A673 (cell line): ENCODE measurements around the gene MRPL20. TPM values are rescaled to one million over a fixed set of nuclear protein-coding genes. Genes with fewer than 3 reads are reported as not detected.
"Not testable (repeated sequence)": the region's sequence is repeated elsewhere in the genome, so short reads cannot be mapped to it uniquely, and the experiment has no call there.

ENCODE experiments used
- BruUV-seq: library from RNA; stranded (reverse); fragments of 400-500 nt; replicated peaks from 2 replicates; lab custom pipeline; 2021; lab: Mats Ljungman, UMichigan
- CTCF ChIA-PET: fragments of 300-600 bp; sonication (Branson Sonifier 250); formaldehyde crosslinking; loops from one replicate; lab custom pipeline; 2022; ENCODE audit warnings: antibody characterized with exemption; lab: Charles Lee
- POLR2A ChIA-PET: fragments of 300-600 bp; sonication (Branson Sonifier 250); formaldehyde crosslinking; loops from one replicate; lab custom pipeline; 2022; ENCODE audit warnings: antibody characterized with exemption; ENCODE audit not compliant: low non-redundant PET; lab: Charles Lee
- DNase-seq: peaks from one replicate; pipeline ENCODE4 v3.0.0-alpha.2; 2015; ENCODE audit warnings: low spot score
- H3K27ac ChIP-seq: fragments of 200-600 bp; sonication (generic); 2 replicates; pipeline ENCODE4 v1.5.1; 2016; ENCODE audit warnings: mixed run types, low read depth, mild to moderate bottlenecking, mixed read lengths, antibody characterized with exemption, low read length; ENCODE audit not compliant: poor library complexity, severe bottlenecking
- H3K27me3 ChIP-seq: fragments of 200-600 bp; sonication (generic); replicated peaks from 2 replicates; pipeline ENCODE4 v1.6.1; 2017; ENCODE audit warnings: mixed run types, low read depth, mild to moderate bottlenecking, mixed read lengths, antibody characterized with exemption, low read length; ENCODE audit not compliant: insufficient read depth, poor library complexity
- H3K36me3 ChIP-seq: fragments of 200-600 bp; sonication (generic); 2 replicates; pipeline ENCODE4 v1.6.1; 2016; ENCODE audit warnings: mixed run types, mild to moderate bottlenecking, mixed read lengths, antibody characterized with exemption, low read length; ENCODE audit not compliant: insufficient read depth, poor library complexity, severe bottlenecking
- H3K4me1 ChIP-seq: fragments of 200-600 bp; sonication (generic); 2 replicates; pipeline ENCODE4 v1.6.1; 2017; ENCODE audit warnings: mixed run types, mild to moderate bottlenecking, mixed read lengths, antibody characterized with exemption, low read length; ENCODE audit not compliant: insufficient read depth, poor library complexity, severe bottlenecking
- H3K4me3 ChIP-seq: fragments of 200-600 bp; sonication (generic); 2 replicates; pipeline ENCODE4 v1.5.1; 2016; ENCODE audit warnings: low read depth, mixed run types, mild to moderate bottlenecking, mixed read lengths, low read length; ENCODE audit not compliant: poor library complexity, severe bottlenecking
- H3K9me3 ChIP-seq: fragments of 200-600 bp; sonication (generic); 2 replicates; pipeline ENCODE4 v1.6.1; 2016; ENCODE audit warnings: mixed run types, low read depth, mild to moderate bottlenecking, mixed read lengths, antibody characterized with exemption, low read length; ENCODE audit not compliant: poor library complexity, severe bottlenecking
- EZH2 ChIP-seq: fragments of 200-600 bp; sonication (generic); IDR thresholded peaks from 2 replicates; pipeline ENCODE4 v1.6.1; 2017; ENCODE audit warnings: borderline replicate concordance, low read depth, mild to moderate bottlenecking, mixed read lengths, antibody characterized with exemption, low read length; ENCODE audit not compliant: poor library complexity, severe bottlenecking
- intact Hi-C: fragments of 100-400 bp; cut with micrococcal nuclease; formaldehyde crosslinking; loops from one replicate; pipeline ENCODE4 v1.10.0; 2022; ENCODE audit not compliant: unreplicated experiment
- total RNA-seq: library from RNA; stranded (reverse); gene quantifications from 2 replicates; pipeline ENCODE4 v1.2.3, GENCODE V29; 2021
- TF ChIP-seq, protein P1 (sequence below): fragments of 300-800, 200-600 bp; sonication (generic); conservative IDR thresholded peaks from 2 replicates; pipeline ENCODE4 v1.5.1; 2017; ENCODE audit warnings: low read depth, mild to moderate bottlenecking, antibody characterized with exemption, low read length, moderate library complexity, mixed read lengths

Gene MRPL20
- total RNA-seq, 1 experiment from 2014 or later, result 151 TPM

DNA sequence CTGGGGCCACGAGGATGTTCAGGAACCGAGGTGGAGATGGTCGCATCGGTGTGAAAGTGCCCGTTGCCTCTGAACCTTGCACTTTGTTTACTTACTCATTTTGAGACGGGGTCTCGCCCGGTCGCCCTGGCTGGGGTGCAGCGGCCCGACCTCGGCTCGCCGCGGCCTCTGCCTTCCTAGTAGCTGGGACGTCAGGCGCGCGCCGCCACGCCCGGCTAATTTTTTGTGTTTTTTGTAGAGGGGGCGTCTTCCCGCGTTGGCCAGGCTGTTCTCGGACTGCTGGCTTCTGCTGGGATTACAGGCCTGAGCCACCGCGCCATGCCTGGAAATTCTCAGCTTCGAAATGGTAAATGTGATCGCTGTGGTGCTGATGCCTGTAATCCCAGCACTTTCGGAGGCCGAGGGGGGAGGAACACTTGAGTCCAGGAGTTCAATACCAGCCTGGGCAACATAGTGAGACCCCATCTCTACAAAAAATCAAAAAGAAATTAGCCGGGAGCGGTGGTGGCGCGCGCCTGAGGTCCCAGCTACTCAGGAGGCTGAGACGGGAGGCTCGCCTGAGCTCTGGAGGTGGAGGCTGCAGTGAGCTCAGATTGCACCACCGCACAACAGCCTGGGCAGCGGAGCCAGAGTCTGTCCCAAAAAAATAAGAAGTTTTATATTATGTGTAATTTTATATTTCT lies 684 bp upstream of the MRPL20 start:
- no TSS peak for BruUV-seq
- Histone ChIP-seq H3K4me3 (peak overlapping the region; percentile 98), H3K27ac (peak overlapping the region; percentile 94), H3K4me1 (peaks cover 19% of the 10 kb centered on the region), H3K9me3 (no peaks in the 10 kb centered on the region), H3K27me3 (no peaks in the 10 kb centered on the region), H3K36me3 (peaks cover 30% of the 10 kb centered on the region)
- ChIA-PET POLR2A (interaction anchor here (1.0 kb wide), 1 partner anchor 33 kb away, joined by 3 read pairs; the partner anchor contains the start of gene AURKAIP1), CTCF (interaction anchor here (0.6 to 1.0 kb wide), 2 partner anchors 12 to 99 kb away, joined by 4 to 6 read pairs; no protein-coding TSS in a partner anchor)
- DNase-seq, result peak; percentile 55
- TF ChIP-seq, protein P1, sequence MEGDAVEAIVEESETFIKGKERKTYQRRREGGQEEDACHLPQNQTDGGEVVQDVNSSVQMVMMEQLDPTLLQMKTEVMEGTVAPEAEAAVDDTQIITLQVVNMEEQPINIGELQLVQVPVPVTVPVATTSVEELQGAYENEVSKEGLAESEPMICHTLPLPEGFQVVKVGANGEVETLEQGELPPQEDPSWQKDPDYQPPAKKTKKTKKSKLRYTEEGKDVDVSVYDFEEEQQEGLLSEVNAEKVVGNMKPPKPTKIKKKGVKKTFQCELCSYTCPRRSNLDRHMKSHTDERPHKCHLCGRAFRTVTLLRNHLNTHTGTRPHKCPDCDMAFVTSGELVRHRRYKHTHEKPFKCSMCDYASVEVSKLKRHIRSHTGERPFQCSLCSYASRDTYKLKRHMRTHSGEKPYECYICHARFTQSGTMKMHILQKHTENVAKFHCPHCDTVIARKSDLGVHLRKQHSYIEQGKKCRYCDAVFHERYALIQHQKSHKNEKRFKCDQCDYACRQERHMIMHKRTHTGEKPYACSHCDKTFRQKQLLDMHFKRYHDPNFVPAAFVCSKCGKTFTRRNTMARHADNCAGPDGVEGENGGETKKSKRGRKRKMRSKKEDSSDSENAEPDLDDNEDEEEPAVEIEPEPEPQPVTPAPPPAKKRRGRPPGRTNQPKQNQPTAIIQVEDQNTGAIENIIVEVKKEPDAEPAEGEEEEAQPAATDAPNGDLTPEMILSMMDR, result no peak
- intact Hi-C loops, result loop anchor here (1.0 kb wide), 1 partner anchor 32 kb away; the partner anchor contains the start of gene AURKAIP1

DNA sequence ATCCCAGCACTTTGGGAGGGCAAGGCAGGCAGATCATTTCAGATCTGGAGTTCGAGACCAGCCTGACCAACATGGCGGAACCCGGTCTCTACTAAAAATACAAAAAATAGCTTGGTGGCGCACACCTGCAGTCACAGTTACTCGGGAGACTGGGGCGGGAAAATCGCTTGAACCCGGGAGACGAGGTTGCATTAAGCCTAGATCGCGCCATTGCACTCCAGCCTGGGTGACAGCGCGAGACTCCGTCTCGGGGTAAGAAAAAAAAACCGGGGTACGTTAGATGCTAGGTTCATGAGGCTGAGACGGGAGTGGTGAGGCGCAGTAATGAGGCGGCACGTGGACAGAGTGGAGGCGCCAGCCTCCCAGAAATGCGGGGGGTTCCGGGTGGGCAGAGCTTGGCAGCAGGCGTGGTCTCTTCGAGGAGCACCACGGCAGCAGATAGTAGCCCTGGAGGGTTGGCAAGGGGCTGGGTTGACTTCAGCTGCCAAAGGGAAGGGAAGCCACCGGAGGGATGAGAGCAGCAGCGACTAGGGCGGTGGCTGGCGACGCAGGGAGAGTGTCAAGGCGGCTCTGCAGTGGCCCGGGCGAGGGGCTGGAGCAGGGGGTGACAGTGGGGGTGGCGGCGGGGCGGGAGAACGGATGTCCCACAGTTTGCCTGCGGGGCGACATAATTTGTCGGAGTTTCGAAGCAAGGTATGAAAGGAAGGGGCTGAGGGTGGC lies 832 bp downstream of the MRPL20 start:
- intact Hi-C loops, result no loop called here
- Histone ChIP-seq H3K27me3 (no peaks in the 10 kb centered on the region), H3K4me3 (peak overlapping the region; percentile 98), H3K36me3 (peaks cover 43% of the 10 kb centered on the region), H3K4me1 (peaks cover 19% of the 10 kb centered on the region), H3K27ac (peak overlapping the region; percentile 94), H3K9me3 (no peaks in the 10 kb centered on the region)
- no TSS peak for BruUV-seq
- ChIA-PET CTCF (no interaction called here), POLR2A (no interaction called here)
- DNase-seq, result no peak
- TF ChIP-seq EZH2, result no peak
- TF ChIP-seq, protein P1, result no peak

DNA sequence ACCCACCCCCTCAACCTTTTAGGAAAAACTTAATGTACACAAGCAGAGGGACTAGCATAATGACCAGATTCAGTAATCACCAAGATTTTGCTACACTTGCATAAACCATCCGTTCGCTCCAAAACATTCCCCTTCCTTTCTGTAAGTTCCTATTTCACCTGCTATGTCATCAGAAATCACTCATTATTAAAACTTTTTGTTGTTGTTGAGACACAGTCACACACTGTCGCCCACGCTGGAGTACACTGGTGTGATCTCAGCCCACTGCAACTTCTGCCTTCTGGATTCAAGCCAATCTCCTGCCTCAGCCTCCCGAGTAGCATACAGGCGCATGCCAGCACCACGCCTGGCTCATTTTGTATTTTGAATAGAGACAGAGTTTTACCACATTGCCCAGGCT lies 3.4 kb downstream of the MRPL20 start:
- TF ChIP-seq, protein P1, result no peak
- no peak for TF ChIP-seq EZH2
- H3K27me3 ChIP-seq, result no peaks in the 10 kb centered on the region
- intact Hi-C loops, result no loop called here
- BruUV-seq, result no TSS peak
- peak overlapping the region; percentile 14 for H3K27ac ChIP-seq
- no peak for DNase-seq
- peaks cover 51% of the 10 kb centered on the region for H3K36me3 ChIP-seq
- peaks cover 18% of the 10 kb centered on the region for H3K4me1 ChIP-seq
- CTCF ChIA-PET, result no interaction called here
- POLR2A ChIA-PET, result no interaction called here
- no peak overlapping the region for H3K4me3 ChIP-seq
- no peaks in the 10 kb centered on the region for H3K9me3 ChIP-seq

DNA sequence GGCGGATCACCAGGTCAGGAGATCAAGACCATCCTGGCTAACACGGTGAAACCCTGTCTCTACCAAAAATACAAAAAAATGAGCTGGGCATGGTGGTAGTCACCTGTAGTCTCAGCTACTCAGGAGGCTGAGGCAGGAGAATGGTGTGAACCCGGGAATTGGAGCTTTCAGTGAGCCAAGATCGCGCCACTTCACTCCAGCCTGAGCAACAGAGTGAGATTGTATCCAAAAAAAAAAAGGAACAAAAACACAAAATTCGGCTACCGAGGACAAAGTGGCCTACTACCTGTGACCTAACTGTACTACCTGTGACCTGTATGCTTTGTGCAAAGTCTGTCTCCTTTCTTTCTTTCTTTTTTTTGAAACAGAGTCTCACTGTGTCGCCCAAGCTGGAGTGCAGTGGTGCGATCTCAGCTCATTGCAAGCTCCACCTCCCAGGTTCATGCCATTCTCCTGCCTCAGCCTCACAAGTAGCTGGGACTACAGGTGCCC lies 4.1 kb downstream of the MRPL20 start:
- H3K4me3 ChIP-seq, H3K27ac ChIP-seq, intact Hi-C loops, BruUV-seq, H3K9me3 ChIP-seq, DNase-seq, POLR2A ChIA-PET, H3K27me3 ChIP-seq: not testable (repeated sequence)
- CTCF ChIA-PET, result interaction anchor here (0.7 to 1.0 kb wide), 2 partner anchors 25 to 33 kb away, joined by 3 to 4 read pairs; no protein-coding TSS in a partner anchor
- Histone ChIP-seq H3K4me1 (peaks cover 14% of the 10 kb centered on the region), H3K36me3 (peaks cover 50% of the 10 kb centered on the region)
